HepG2 (cell line): ENCODE measurements around the gene TBCB.

Experiments
- CTCF ChIP-seq: sonication (generic); formaldehyde crosslinking; IDR thresholded peaks from 2 replicates; pipeline ENCODE4 v1.5.0; 2020; ENCODE audit warnings: mild to moderate bottlenecking, missing genetic modification reagents, moderate library complexity
- POLR2A ChIP-seq, 2 experiments: IDR thresholded peaks; 2 replicates each; pipeline ENCODE4 v1.6.1; 2011; ENCODE audit warnings: low read depth in 2 of 2, low read length in 2 of 2, mild to moderate bottlenecking in 1 of 2, moderate library complexity in 1 of 2; ENCODE audit not compliant: insufficient read depth in 1 of 2
- ZFP62 ChIP-seq: sonication (generic); formaldehyde crosslinking; IDR thresholded peaks from 2 replicates; pipeline ENCODE4 v1.4.0; 2020; ENCODE audit warnings: missing genetic modification reagents

DNA sequence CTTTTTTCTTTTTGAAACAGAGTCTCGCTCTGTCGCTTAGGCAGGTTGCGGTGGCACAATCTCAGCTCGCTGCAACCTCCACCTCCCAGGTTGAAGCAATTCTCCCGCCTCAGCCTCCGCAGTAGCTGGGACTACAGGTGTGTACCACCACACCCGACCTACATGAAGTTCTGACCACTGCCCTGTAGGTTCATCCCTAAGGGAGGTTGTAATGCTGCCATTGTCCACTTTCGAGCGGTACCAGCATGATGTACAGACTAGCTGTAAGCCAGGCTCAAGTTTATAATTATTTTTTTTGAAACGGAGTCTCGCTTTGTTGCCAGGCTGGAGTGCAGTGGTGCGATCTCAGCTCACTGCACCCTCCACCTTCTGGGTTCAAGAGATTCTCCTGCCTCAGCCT, 48.5 kb downstream of the TBCB start:
- TF ChIP-seq CTCF (CRISPR knock-in tag) (no peak), POLR2A (IDR thresholded peaks at IDR 0.05; ENCODE audit: insufficient read depth in 1 of 2, low read depth in 2 of 2, low read length in 2 of 2) (no peak), ZFP62 (CRISPR knock-in tag) (no peak)
